Measurements from ENCODE around the gene IL13RA1. TPM values are rescaled to one million over a fixed set of nuclear protein-coding genes. Genes with fewer than 3 reads are reported as not detected.

Gene IL13RA1
- total RNA-seq, 5 donors from 2014 or later (not counting 1 experiment from before 2014, with no cell fraction given): 0.50 to 1.1 (median 0.87) TPM; not detected in 1

- ATAC-seq (replicated peaks in 1 of 4) (peak in 1 of 4 experiments; percentile 22), DNase-seq (no peak)
- Histone ChIP-seq H3K4me3 (ENCODE audit: control insufficient read depth in 1 of 2, extremely low read depth in 1 of 2, low read length in 1 of 2) (peak overlapping the region; percentile 27 to 30), H3K9me3 (no peaks in the 10 kb centered on the region), H3K27ac (ENCODE audit: low read length) (no peak overlapping the region), H3K36me3 (ENCODE audit: control insufficient read depth in 2 of 2, extremely low read depth in 1 of 2, insufficient read depth in 1 of 2, low read length in 1 of 2) (no peaks in the 10 kb centered on the region), H3K27me3 (replicated peaks in 1 of 2; ENCODE audit: control insufficient read depth in 2 of 2, extremely low read depth in 1 of 2, insufficient read depth in 2 of 2, low read length in 1 of 2) (peaks cover 6 to 55% of the 10 kb centered on the region in 2 experiments), H3K4me1 (ENCODE audit: control insufficient read depth in 1 of 2, extremely low read depth in 1 of 2, insufficient read depth in 2 of 2, low read length in 2 of 2) (peaks cover 0 to 26% of the 10 kb centered on the region in 2 experiments)
- ChIA-PET POLR2A (interaction anchor here in 1 of 2 donors (0.7 kb wide), 1 partner anchor 31 kb away, joined by 5 read pairs; no protein-coding TSS in a partner anchor), CTCF (interaction anchor here in 1 of 2 donors (1.4 kb wide), 1 partner anchor 14 kb away, joined by 6 read pairs; no protein-coding TSS in a partner anchor)
- Mint-ChIP-seq H3K9me3 (no peaks in the 10 kb centered on the region), H3K36me3 (no peaks in the 10 kb centered on the region), H3K4me3 (peak overlapping the region; percentile 75 to 87 (median 76)), H3K4me1 (peaks cover 22 to 29% (median 26%) of the 10 kb centered on the region in 3 donors), H3K27ac (no peak overlapping the region), H3K27me3 (peaks cover 49 to 59% of the 10 kb centered on the region in 2 donors)
- no CpG with 5 or more reads among the region's 22 CpGs for WGBS (ENCODE audit: insufficient coverage)
These were observed 96.8 kb downstream of the IL13RA1 start for GRCh38 chrX:118824173-118824730.

GRCh38 chrX:118825227-118825626 is 97.8 kb downstream of the IL13RA1 start:
- POLR2A ChIA-PET: no interaction called here

DNA sequence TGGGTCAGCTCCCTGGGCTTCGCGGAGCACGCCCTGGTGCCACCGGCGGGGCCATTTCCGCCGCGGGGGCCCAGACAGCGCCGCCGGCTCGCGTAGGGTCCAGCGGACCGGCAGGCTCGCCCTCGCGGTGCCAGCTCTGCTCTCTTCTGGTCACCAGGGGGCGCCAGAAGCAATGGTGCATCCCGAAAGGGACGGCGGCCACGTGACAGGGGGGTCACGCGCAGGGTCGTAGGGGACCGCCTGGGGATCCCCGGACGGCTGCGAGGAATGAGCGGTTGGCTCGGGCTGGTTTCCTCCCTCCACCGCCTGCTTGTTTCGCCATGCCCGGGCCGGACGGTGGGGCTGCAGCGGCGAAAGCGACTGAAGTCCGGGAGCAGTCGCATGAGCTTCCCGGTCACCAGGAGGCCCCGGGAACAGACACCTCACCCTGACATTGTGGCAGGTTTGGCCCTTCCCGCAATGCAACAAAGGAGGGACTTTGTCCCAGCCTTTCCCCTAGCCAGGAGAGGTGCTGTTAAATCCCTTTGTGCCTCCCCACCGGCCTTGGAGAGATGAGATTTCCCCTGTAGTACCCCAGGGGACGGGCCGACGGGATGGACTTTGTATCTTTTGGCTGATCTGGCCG is 112.0 kb downstream of the IL13RA1 start:
- ChIA-PET CTCF (interaction anchor here (0.6 to 1.3 kb wide), 5 partner anchors 9 to 258 kb away, joined by 3 to 9 read pairs (median 3); partner anchors contain the start of gene ZCCHC12 (in 1 of the 2)), POLR2A (no interaction called here)
- Histone ChIP-seq H3K36me3 (ENCODE audit: control insufficient read depth in 2 of 2, extremely low read depth in 1 of 2, insufficient read depth in 1 of 2, low read length in 1 of 2) (no peaks in the 10 kb centered on the region), H3K4me3 (ENCODE audit: control insufficient read depth in 1 of 2, extremely low read depth in 1 of 2, low read length in 1 of 2) (peak overlapping the region; percentile 27 to 33), H3K9me3 (no peaks in the 10 kb centered on the region), H3K27me3 (replicated peaks in 1 of 2; ENCODE audit: control insufficient read depth in 2 of 2, extremely low read depth in 1 of 2, insufficient read depth in 2 of 2, low read length in 1 of 2) (peaks cover 0 to 7% of the 10 kb centered on the region in 2 experiments), H3K27ac (ENCODE audit: low read length) (no peak overlapping the region), H3K4me1 (ENCODE audit: control insufficient read depth in 1 of 2, extremely low read depth in 1 of 2, insufficient read depth in 2 of 2, low read length in 2 of 2) (peaks cover 0 to 8% of the 10 kb centered on the region in 2 experiments)
- DNase-seq (peak in 32 of 35 experiments; percentile 3 to 62 (median 24)), ATAC-seq (replicated peaks in 1 of 4) (peak; percentile 45 to 73 (median 64))
- Mint-ChIP-seq H3K27me3 (peaks cover 13 to 38% of the 10 kb centered on the region in 2 donors), H3K4me3 (peak overlapping the region in 2 of 3 donors; percentile 41 to 49), H3K36me3 (no peaks in the 10 kb centered on the region), H3K4me1 (peaks cover 0 to 7% (median 3%) of the 10 kb centered on the region in 3 donors), H3K9me3 (no peaks in the 10 kb centered on the region), H3K27ac (no peak overlapping the region)
- under 1% methylated on average over 35 of the region's 50 CpGs for WGBS (ENCODE audit: insufficient coverage)

More at GRCh38 chrX:118825227-118825626, 97.8 kb downstream of the IL13RA1 start:
- Histone ChIP-seq H3K36me3 (ENCODE audit: control insufficient read depth in 2 of 2, extremely low read depth in 1 of 2, insufficient read depth in 1 of 2, low read length in 1 of 2) (no peaks in the 10 kb centered on the region), H3K4me3 (ENCODE audit: control insufficient read depth in 1 of 2, extremely low read depth in 1 of 2, low read length in 1 of 2) (no peak overlapping the region), H3K27me3 (replicated peaks in 1 of 2; ENCODE audit: control insufficient read depth in 2 of 2, extremely low read depth in 1 of 2, insufficient read depth in 2 of 2, low read length in 1 of 2) (peaks cover 6 to 55% of the 10 kb centered on the region in 2 experiments), H3K27ac (ENCODE audit: low read length) (no peak overlapping the region), H3K4me1 (ENCODE audit: control insufficient read depth in 1 of 2, extremely low read depth in 1 of 2, insufficient read depth in 2 of 2, low read length in 2 of 2) (peaks cover 0 to 26% of the 10 kb centered on the region in 2 experiments), H3K9me3 (no peaks in the 10 kb centered on the region)
- ATAC-seq (replicated peaks in 1 of 4) (no peak), DNase-seq (no peak)
- Mint-ChIP-seq H3K36me3 (no peaks in the 10 kb centered on the region), H3K4me3 (peak overlapping the region in 2 of 3 donors; percentile 24 to 87), H3K27me3 (peaks cover 54 to 63% of the 10 kb centered on the region in 2 donors), H3K27ac (no peak overlapping the region), H3K4me1 (peaks cover 22 to 29% (median 26%) of the 10 kb centered on the region in 3 donors), H3K9me3 (no peaks in the 10 kb centered on the region)
- 20% methylated on average over 1 of the region's 16 CpGs for WGBS (ENCODE audit: insufficient coverage)
- CTCF ChIA-PET: no interaction called here

Other genes starting within 250 kb of the IL13RA1 start
- gene DOCK11, start 231.8 kb upstream of the IL13RA1 start, total RNA-seq: 100 to 1,000 TPM in 2 of 5 donors, 10 to 100 TPM in 3; 90.7 to 102 (median 94.5) TPM
- gene ZCCHC12, start 96.2 kb downstream of the IL13RA1 start, total RNA-seq: under 1 TPM in 1 of 5 donors, not detected in 4; 0.16 TPM
- gene LONRF3, start 247.0 kb downstream of the IL13RA1 start, total RNA-seq: 10 to 100 TPM in 3 of 5 donors, 1 to 10 TPM in 2; 3.6 to 11.7 (median 10.7) TPM